GM19468 (cell line): ENCODE results near the gene PCP4L1.
"Not testable (repeated sequence)": the region's sequence is repeated elsewhere in the genome, so short reads cannot be mapped to it uniquely, and the experiment has no call there.

Experiments used
- ATAC-seq: cut with Tn5 transposase; IDR thresholded peaks from one replicate; pipeline ENCODE4 v1.9.1; 2021; ENCODE audit warnings: mild to moderate bottlenecking, moderate library complexity, moderate number of reproducible peaks; ENCODE audit not compliant: unreplicated experiment; ENCODE audit errors: extremely low read depth

Gene PCP4L1

DNA sequence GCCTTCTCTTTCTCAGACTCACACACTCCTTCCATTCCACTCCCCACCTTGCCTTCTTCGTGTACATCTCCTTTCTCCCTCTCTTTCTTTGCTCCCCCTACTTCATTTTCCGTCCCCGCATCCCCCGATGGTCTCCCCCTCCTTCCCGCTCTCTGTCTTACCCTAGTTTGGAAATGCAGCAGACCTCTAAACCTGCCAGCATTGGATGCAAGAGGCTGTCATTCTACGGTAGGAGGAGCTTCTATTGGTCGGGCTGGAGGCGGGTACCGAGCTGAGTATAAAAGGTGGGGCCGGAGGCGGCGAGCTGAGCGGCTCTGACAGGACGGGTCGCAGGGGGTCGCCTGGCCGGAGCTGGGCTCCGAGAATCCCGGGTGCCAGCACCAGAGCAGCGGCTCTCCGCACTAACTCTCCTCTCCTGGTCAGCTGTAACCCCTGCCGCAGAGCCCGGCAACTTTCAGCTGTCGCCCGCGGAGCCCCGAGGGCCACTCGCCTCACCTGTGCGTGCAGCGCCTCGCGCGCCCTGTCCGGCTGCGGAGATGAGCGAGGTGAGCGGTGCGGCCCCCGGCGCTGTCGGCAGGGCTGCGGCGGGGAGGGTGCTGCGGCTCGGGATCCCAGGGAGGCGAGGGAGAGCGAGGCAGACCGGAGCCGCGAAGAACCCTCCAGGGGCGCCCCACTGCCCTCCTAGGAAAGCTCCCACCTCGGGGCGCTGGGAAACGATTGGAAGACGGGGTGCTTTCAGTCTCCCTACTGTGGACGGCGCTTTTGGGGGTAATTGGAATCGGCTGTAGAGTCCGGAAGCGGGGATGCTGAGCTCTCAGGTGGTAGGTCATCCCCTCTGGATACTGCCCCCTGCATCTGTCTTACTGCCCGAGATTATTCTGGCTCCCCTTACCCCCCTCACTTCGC lies at the start of gene PCP4L1:
Gene PCP4L1, plus strand, starts transcription at position 307 of the 906 bp plus-strand sequence. Its CDS starts 230 bp downstream, at position 537.
- no peak for ATAC-seq

DNA sequence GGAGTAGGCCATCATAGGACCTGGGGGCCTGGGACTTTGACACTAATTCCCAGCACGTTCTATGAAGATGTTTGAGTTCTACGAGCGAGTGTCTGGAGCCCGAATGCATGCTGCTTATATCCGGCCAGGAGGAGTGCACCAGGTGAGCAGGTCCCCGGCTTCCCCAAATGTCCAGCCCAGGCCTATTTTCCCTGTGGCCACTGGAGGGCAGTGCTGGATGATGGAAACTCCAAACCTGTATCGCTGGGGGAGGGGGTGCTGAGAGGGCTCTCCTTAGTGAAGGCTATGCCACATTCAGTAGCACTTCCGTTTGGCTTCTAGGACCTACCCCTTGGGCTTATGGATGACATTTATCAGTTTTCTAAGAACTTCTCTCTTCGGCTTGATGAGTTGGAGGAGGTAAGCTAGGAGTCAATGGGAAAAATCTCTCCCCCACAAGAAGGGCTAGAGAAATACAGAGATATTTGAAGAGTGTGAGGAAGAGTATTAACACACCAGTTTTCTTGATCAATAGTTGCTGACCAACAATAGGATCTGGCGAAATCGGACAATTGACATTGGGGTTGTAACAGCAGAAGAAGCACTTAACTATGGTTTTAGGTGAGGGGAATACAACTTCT lies 48.6 kb upstream of the PCP4L1 start:
- no peak for ATAC-seq

DNA sequence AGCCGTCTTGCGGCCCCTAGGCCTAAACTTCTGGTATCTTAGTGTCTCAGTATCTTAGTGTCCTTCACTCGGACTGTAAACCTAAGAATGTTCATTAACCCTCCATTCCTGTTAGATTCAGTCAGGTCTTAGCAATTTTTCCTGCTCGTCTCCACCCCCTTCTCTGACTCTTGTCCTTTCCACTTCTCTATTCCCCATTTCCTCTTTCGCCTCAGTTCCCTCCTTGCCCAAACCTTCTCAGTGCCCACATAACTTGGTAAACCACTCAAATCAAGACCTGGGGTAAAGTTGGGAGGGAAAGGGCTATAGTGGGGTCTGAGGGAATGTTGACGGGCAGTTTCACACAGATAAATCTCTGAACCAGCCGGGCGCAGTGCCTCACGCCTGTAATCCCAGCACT lies 44.2 kb upstream of the PCP4L1 start:
- no peak for ATAC-seq

DNA sequence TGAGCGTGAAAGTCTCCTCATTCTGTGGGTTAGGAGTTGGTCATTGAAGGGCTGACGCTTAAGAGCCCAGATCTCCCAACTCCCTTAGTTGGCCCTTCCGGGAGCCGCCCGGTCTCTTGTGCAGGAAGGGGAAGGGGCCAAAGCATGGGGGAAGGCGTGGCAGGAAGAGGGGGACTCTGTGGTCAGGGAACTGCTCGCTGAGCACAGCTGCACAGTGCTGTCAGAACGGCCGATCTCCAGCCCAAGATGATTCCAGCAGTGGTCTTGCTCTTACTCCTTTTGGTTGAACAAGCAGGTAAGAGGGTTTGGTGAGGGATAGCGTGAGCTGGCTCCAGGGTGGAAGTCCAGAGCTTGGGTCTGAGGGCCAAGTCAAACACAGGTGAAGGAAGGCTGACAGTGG lies 43.5 kb upstream of the PCP4L1 start, which contains the start of gene FCER1G:
Gene FCER1G, plus strand, starts transcription at position 220 of the 400 bp plus-strand sequence. Its CDS starts 27 bp downstream, at position 247.
- ATAC-seq = no peak

DNA sequence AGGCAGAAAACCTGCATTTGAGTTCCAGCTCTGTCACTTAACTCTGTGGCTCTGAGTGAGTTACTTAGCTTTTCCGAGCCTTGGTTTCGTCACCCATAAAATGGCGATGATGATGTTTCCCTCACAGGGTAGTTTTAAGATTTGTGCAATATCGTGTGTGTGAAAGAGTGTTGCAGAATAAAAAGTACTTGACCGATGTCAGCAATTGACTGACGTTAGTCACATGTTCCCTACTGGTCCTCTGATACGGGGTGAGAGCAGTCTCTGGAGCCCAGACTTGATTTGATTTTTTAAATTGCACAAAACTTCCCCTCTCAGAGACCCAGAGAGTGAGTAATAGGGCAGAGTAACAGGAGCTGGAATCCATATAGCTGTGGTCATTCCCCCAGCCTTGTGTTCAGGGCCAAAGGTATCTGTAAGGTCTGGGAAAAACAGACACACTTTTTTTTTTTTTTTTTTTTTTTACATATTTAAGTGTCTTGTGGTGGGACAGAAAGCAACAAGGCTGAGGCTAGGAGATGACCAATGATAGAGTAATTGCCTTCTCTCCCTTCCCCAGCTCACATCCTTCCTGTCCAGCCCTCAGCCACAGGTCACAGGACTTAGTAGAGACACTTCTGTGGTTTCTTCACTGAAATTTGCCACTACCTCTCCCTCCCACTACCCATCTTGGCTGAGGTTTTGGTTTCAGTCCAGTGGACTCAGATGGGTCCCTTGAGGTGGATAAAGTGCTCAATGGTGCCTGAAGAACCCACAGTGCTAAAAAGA lies 41.4 kb upstream of the PCP4L1 start:
- ATAC-seq = peak; percentile 36

DNA sequence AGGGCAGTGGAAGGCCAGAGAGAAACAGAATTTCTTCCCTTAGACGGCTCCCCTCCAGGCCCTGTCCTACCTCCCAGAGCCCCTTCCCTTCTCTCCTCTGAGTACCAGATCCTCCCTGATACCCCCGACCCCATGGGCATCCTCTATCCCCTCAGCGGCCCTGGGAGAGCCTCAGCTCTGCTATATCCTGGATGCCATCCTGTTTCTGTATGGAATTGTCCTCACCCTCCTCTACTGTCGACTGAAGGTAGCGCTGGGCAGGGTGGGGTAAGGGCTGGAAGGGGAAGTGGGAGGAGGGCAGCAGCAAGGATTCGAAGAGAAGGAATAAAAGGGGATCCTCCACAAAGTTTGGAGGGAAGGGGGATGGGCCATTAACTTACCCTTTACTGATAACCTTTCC lies 40.7 kb upstream of the PCP4L1 start:
- ATAC-seq = no peak

DNA sequence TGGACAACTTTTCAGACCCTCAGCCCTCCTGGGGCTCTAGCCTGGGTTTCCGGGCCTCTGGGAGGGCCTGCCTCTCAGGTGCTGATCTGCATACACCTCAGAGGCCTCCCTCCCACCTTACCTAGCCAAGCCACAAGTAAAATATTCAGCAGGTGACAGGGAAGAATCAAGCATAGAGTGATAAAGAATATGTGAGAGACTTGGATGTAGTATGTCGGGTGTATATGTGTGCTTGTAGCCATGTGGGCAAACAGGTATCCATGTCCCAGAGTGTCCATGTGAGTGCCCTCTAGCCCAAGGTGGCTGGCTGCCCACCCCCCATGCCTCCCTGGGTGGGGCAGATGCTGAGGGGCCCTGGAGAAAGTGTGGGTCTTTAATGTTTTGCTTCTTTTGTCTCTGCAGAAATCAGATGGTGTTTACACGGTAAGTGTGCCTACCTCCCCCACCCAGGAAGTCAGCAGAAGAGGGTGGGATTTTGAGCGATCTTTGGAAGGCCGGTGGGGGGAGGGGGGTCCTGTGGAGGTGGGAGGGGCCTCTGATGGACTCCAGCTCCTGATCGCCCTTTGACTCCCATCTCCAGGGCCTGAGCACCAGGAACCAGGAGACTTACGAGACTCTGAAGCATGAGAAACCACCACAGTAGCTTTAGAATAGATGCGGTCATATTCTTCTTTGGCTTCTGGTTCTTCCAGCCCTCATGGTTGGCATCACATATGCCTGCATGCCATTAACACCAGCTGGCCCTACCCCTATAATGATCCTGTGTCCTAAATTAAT lies 40.1 kb upstream of the PCP4L1 start:
- ATAC-seq = no peak

DNA sequence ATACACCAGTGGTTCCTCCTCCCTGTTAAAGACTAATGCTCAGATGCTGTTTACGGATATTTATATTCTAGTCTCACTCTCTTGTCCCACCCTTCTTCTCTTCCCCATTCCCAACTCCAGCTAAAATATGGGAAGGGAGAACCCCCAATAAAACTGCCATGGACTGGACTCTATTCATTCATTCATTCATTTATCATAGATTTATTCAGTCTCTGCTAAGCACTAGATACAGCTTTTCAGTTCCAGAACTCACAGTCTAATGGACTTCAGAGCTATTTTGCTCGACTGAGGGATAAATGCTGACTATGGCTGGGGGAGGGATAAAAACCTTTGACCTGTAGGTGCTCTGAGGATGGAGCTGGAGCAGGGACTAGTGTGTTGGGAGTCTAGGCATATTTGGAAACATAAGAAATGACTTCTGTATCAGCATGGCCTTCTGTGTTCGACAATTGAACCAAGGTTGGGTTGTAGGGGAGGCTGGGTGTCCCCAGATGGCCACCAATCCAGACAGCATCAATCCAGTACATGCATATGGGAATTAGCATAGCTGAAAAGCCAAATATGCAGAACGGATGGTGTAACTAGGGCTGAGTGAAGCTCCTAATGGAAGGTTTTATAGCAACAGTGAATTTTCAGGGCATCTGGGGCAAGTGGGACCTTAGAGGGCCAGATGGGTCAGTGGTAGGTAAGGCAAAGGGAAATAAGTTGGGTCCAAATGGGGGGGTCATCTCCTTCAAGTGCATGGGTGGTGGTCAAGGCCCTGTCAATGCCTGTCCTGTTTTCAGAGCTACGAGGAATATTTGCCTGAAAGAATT lies 39.3 kb upstream of the PCP4L1 start:
- no peak for ATAC-seq

DNA sequence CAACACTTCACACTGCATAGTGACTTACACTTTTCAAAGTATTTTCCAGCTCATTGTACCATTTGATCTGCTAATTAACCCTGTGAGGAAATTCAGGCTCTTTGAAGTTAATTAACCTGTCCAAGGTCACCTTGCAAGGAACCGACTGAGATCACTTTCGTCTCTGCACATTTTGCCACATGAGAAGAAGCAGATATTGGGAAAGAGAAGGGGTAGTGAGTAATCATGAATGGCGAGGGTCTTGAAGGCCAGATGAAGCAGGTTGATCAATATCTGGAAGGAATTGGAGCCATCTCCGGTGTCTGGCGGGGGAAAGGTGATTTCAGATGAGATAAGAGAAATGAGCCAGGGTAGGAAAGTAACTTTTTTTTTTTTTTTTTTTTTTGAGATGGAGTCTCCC lies 38.5 kb upstream of the PCP4L1 start:
- ATAC-seq = no peak

DNA sequence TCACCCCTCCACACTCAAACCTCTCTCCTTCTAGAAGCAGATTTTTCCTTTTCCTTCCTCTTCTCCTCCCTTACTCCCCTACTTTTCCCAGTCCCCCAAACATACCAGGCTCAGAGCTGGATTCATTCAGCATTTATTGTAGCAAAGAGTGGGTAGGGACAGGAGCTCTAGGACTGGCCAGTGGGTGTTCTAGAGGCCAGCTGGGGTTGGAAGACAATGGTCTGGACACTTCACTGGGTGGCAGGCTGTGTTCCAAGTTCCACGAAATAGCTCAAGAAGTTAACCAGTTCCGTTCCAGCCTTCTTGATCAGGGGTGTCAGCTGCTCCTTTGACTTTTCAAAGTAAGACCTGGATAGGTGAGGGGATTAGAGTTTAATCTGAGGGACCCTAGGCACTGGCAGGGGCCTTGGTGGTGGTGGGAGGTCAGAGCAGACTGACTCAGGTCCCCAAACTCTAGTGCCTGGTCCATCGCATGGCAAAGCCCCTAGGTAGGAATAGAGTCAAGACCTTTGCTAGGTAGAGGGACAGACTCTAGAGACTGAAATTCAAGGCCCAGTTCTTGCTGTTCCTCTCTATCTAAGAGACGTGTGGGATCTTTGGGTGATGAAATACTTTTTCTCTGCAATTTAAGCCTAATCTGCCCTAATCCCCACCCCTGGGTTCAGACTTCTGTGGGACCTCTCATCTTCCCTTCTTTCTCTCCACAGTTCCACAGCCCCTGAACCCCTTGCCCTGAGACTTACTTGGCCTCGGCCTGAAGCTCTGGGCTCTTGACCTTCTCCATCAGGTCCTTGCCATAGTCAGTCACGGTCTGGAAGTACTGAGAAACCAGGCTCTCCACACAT lies 36.1 kb upstream of the PCP4L1 start:
- ATAC-seq = no peak

DNA sequence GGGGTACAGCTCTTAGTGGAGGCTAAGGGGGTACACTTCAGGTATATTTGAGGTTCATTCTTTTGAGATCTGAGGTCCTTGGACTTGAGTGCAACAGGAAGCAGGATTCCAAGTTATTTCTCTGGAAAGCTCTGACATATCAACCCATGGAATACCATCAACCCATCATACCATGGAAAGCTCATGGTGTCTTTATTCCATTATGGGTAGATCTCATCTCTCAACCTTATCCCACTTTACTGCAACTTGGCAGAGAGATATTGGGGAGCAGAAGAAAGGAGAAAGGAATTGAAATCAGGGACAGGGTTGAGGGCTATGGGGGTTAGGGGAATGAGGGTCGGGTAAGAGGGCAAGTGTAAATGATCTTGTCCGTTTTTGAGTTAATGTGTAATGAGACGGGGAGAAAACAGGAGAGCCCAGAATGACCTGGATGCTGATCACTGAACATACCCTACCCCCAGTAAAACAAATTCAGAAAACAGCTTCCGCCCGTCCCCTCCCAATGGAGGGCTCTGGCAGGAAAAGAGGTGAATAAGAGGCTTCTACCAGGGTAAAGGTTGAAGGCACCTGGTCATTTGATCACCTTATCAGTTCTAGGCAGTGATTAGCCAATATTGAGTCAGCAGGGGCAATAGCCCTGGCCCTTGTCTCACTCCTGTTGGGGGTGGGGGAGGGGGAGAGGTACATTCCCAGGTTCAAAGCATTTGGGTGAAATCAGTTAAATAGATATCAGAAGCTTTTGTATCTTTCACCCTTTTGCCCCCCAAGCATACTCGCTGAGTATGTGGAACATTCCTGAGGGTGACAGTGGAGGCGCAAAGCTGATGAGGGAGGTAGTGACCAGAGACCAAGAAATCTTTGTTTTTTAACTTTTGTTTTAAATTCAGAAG lies 34.5 kb upstream of the PCP4L1 start:
- ATAC-seq = no peak

DNA sequence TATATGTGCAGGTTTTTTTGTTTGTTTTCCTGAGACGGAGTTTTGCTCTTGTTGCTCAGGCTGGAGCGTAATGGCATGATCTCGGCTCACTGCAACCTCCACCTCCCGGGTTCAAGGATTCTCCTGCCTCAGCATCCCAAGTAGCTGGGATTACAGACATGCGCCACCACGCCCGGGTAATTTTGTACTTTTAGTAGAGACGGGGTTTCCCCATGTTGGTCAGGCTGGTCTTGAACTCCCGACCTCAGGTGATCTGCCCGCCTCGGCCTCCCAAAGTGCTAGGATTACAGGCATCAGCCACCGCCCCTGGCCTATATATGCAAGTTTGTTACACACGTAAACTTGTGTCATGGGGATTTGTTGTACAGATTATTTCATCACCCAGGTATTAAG lies 33.9 kb upstream of the PCP4L1 start:
- not testable (repeated sequence) for ATAC-seq

DNA sequence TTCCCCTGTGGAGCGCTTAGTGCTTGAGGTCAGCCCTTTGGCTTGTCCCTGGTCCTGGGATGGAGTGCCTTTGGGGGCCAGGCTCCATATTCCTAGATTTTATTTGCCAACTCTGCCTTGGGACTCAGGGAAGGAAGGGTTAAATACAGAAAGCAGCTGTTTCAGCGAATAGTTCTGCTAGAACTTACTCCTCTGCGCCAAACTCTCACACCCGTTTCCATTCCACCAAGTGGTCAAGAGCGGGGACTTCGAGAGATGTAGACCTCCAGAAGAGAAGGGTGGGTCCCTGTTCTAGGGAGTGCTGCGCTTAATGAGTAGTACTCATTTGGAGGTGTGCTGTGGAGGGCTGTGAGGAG lies 33.4 kb upstream of the PCP4L1 start:
- ATAC-seq = no peak

DNA sequence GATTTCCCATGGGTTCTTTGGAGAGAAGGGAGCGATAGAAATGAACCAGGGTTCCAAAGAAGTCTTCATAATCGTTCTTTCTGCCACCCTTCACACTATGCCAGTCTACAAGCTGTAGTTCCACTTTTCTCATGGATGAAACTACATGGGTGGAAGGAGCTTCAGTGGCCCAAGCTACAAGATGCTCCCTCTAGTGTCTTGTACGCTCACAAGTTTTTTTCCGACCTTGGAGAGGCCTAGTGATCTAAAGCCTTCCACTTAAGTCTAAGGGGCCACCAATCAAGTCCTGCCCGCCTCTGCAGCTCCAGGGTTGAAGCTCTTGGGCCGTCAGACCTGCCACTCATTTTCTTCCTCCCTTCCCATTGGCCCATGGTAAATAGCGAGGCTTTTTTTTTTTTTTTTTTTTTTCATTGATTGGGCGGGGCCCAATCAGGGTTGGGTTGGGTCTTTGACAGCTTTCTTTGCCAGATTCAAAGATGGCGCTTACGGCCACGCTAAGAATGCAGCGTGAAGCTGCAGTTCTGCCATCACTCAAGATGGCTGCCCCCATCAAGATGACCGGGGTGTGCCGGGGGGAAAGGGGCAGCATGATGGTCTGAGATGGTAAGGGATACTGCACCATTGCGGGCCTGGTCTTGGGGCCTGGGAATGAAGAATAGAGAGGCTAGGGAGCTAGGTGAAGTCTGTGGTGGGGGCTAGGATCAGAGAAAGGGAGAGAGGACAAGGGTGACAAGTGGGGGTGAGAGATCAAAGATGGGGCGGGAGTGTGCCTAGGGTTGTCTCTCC lies 32.8 kb upstream of the PCP4L1 start, which contains the start of gene TOMM40L:
Gene TOMM40L, plus strand, starts transcription at position 527 of the 786 bp plus-strand sequence. CDS start 430 bp downstream, outside the sequence.
- peak; percentile 88 for ATAC-seq

DNA sequence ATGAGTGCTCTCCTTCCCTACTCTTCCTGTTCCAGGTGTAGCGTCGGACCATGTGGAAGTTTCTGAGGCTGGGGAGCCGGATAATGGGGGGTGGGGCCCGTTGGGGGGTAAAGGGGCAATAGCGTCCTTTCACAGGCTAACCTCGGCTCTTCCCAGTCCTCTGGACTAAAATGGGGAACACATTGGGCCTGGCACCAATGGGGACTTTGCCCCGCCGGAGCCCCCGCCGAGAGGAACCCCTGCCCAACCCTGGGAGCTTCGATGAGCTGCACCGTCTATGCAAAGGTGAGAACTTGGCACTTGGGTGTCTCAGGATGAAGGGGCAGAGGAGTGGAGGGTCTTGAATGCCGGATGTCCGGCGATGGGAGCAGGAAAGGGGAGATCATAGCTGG lies 32.2 kb upstream of the PCP4L1 start:
- no peak for ATAC-seq

DNA sequence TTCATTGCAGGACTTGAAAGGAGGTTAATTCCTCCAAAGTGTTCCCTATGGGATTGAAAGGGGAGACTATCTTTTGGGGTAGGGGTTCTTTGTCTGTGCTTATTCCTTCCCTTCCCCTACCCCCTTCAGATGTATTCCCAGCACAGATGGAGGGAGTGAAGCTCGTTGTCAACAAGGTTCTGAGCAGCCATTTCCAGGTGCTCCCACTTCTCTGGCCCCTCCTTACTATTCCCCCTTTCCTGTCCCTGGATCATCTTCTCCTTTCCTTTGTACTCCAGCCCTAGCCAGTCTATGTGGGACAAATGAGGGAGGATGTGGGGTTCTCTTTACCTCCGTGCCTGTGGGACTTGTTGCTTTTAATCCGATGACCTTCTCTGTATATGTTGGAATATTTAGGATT lies 31.8 kb upstream of the PCP4L1 start:
- no peak for ATAC-seq
